H1 (cell line): Measurements from ENCODE around the gene ACSF2. TPM values are rescaled to one million over a fixed set of nuclear protein-coding genes. Genes with fewer than 3 reads are reported as not detected.

Source experiments
- CTCF ChIA-PET: fragments of 300-600 bp; sonication (Branson Sonifier 250); formaldehyde crosslinking; loops from one replicate; lab custom pipeline; 2021; ENCODE audit not compliant: partially characterized antibody; lab: Charles Lee
- POLR2A ChIA-PET: fragments of 300-600 bp; sonication (Branson Sonifier 250); formaldehyde crosslinking; loops from one replicate; lab custom pipeline; 2021; ENCODE audit warnings: inconsistent platforms; ENCODE audit not compliant: partially characterized antibody; lab: Charles Lee
- DNase-seq, 2 experiments: peaks; one replicate each; pipeline versions ENCODE4 v3.0.0 to v3.0.0-alpha.2; 2010 to 2022; ENCODE audit warnings: low spot score in 2 of 2, low read depth in 1 of 2, mixed read lengths in 1 of 2
- FAIRE-seq: peaks from 2 replicates; lab custom pipeline; 2011; peaks lifted over from hg19 to GRCh38; lab: Jason Lieb, UNC
- H2AFZ ChIP-seq: 2 replicates; pipeline ENCODE4 v1.8.1; 2012; ENCODE audit warnings: low read length, inconsistent platforms
- H2AK5ac ChIP-seq: 2 replicates; pipeline ENCODE4 v1.6.1; 2013; ENCODE audit warnings: low read depth, low read length
- H2BK120ac ChIP-seq: replicated peaks from 2 replicates; pipeline ENCODE3; 2013; ENCODE audit warnings: low read depth, low read length, inconsistent platforms
- H2BK12ac ChIP-seq: 2 replicates; pipeline ENCODE4 v1.6.1; 2013; ENCODE audit warnings: low read depth, low read length
- H2BK15ac ChIP-seq: 2 replicates; pipeline ENCODE4 v1.6.1; 2013; ENCODE audit warnings: low read length
- H2BK20ac ChIP-seq: 2 replicates; pipeline ENCODE4 v1.6.1; 2013; ENCODE audit warnings: low read length
- H2BK5ac ChIP-seq: 2 replicates; pipeline ENCODE4 v1.6.1; 2013; ENCODE audit warnings: low read depth, low read length
- H3K14ac ChIP-seq: 2 replicates; pipeline ENCODE4 v1.6.1; 2013; ENCODE audit warnings: inconsistent platforms; ENCODE audit not compliant: insufficient read length
- H3K18ac ChIP-seq: 2 replicates; pipeline ENCODE4 v1.6.1; 2013; ENCODE audit warnings: low read length; ENCODE audit errors: extremely low read depth
- H3K23ac ChIP-seq: 2 replicates; pipeline ENCODE4 v1.6.1; 2013; ENCODE audit warnings: inconsistent platforms; ENCODE audit not compliant: insufficient read length
- H3K23me2 ChIP-seq: 2 replicates; pipeline ENCODE4 v1.6.1; 2013; ENCODE audit warnings: low read depth, low read length
- H3K27ac ChIP-seq: 2 replicates; pipeline ENCODE4 v1.6.1; 2011; ENCODE audit warnings: low read depth, low read length, inconsistent platforms
- H3K27me3 ChIP-seq, 4 experiments: replicated peaks in 1 of 4; 1 replicate in 1 of 4; 2 replicates in 3 of 4; pipeline versions ENCODE4 v1.6.1 to v1.8.1; 2011 to 2013; ENCODE audit warnings: low read length in 3 of 4, mild to moderate bottlenecking in 3 of 4, inconsistent platforms in 2 of 4, mixed read lengths in 2 of 4, moderate library complexity in 1 of 4; ENCODE audit not compliant: control insufficient read depth in 3 of 4, insufficient read depth in 3 of 4; ENCODE audit errors: extremely low read depth in 1 of 4
- H3K36me3 ChIP-seq, 4 experiments: 2 replicates each; pipeline versions ENCODE4 v1.6.1 to v1.8.1; 2011 to 2013; ENCODE audit warnings: mild to moderate bottlenecking in 4 of 4, low read length in 3 of 4, moderate library complexity in 2 of 4, control low read depth in 1 of 4, inconsistent platforms in 1 of 4; ENCODE audit not compliant: insufficient read depth in 4 of 4, control insufficient read depth in 2 of 4
- H3K4ac ChIP-seq: replicated peaks from 2 replicates; pipeline ENCODE3; 2013; ENCODE audit warnings: low read length, low read depth, mixed read lengths, inconsistent platforms; ENCODE audit not compliant: insufficient read length
- H3K4me1 ChIP-seq, 4 experiments: replicated peaks in 1 of 4; 1 replicate in 1 of 4; 2 replicates in 3 of 4; pipeline versions ENCODE4 v1.6.1 to v1.8.1; 2011 to 2013; ENCODE audit warnings: low read length in 3 of 4, inconsistent platforms in 2 of 4, mixed read lengths in 1 of 4; ENCODE audit not compliant: insufficient read depth in 4 of 4, control insufficient read depth in 3 of 4
- H3K4me2 ChIP-seq, 2 experiments: 2 replicates each; pipeline versions ENCODE4 v1.6.1 to v1.8.1; 2011 to 2013; ENCODE audit warnings: low read depth in 2 of 2, low read length in 2 of 2, control low read depth in 1 of 2, inconsistent platforms in 1 of 2, mild to moderate bottlenecking in 1 of 2; ENCODE audit not compliant: insufficient read depth in 1 of 2
- H3K4me3 ChIP-seq, 4 experiments: fragments of 200-600, 300-600 bp in 1 of 4; sonication (generic), shearing (Covaris generic), sonication (Bioruptor Twin) in 1 of 4; 2 replicates each; pipeline versions ENCODE4 v1.5.1 to v1.8.1; 2011 to 2016; ENCODE audit warnings: low read length in 4 of 4, low read depth in 3 of 4, control low read depth in 2 of 4, inconsistent platforms in 2 of 4, mild to moderate bottlenecking in 2 of 4, mixed read lengths in 1 of 4, moderate library complexity in 1 of 4; ENCODE audit not compliant: insufficient read depth in 2 of 4; ENCODE audit errors: extremely low read depth in 1 of 4
- H3K56ac ChIP-seq: replicated peaks from 2 replicates; pipeline ENCODE3; 2013; ENCODE audit warnings: low read depth, mild to moderate bottlenecking, mixed read lengths, low read length, inconsistent platforms; ENCODE audit not compliant: insufficient read length
- H3K79me1 ChIP-seq: 2 replicates; pipeline ENCODE4 v1.6.1; 2013; ENCODE audit warnings: low read depth, low read length, control low read depth
- H3K79me2 ChIP-seq, 2 experiments: 2 replicates each; pipeline versions ENCODE4 v1.6.1 to v1.8.1; 2012 to 2013; ENCODE audit warnings: low read length in 2 of 2, mild to moderate bottlenecking in 2 of 2, inconsistent platforms in 1 of 2; ENCODE audit not compliant: insufficient read depth in 2 of 2, control insufficient read depth in 1 of 2
- H3K9ac ChIP-seq, 4 experiments: replicated peaks in 1 of 4; 1 replicate in 1 of 4; 2 replicates in 3 of 4; pipeline versions ENCODE4 v1.6.1 to v1.8.1; 2011 to 2013; ENCODE audit warnings: low read depth in 3 of 4, low read length in 3 of 4, control low read depth in 2 of 4, mild to moderate bottlenecking in 2 of 4, moderate library complexity in 2 of 4, inconsistent platforms in 1 of 4; ENCODE audit errors: extremely low read depth in 1 of 4
- H3K9me3 ChIP-seq, 2 experiments: 2 replicates each; pipeline versions ENCODE4 v1.6.1 to v1.8.1; 2012 to 2013; ENCODE audit warnings: mild to moderate bottlenecking in 2 of 2, moderate library complexity in 2 of 2, control low read depth in 1 of 2, inconsistent platforms in 1 of 2, low read depth in 1 of 2, low read length in 1 of 2, mixed read lengths in 1 of 2; ENCODE audit not compliant: insufficient read depth in 2 of 2
- H4K20me1 ChIP-seq, 2 experiments: replicated peaks in 1 of 2; 2 replicates each; pipeline versions ENCODE3 to v1.8.1; 2011 to 2013; ENCODE audit warnings: inconsistent platforms in 2 of 2, low read length in 2 of 2, mild to moderate bottlenecking in 1 of 2; ENCODE audit not compliant: insufficient read depth in 2 of 2, control insufficient read depth in 1 of 2
- H4K5ac ChIP-seq: 2 replicates; pipeline ENCODE4 v1.6.1; 2013; ENCODE audit warnings: low read length, low read depth, mixed read lengths, inconsistent platforms; ENCODE audit not compliant: insufficient read length
- H4K8ac ChIP-seq: 2 replicates; pipeline ENCODE4 v1.8.0; 2013; ENCODE audit warnings: mild to moderate bottlenecking, moderate library complexity, low read length, inconsistent platforms; ENCODE audit not compliant: insufficient read depth; ENCODE audit errors: extremely low read depth
- H4K91ac ChIP-seq: replicated peaks from 2 replicates; pipeline ENCODE3; 2013; ENCODE audit warnings: low read length, mixed read lengths, inconsistent platforms; ENCODE audit not compliant: insufficient read length
- CHD1 ChIP-seq: IDR thresholded peaks from 2 replicates; pipeline ENCODE4 v1.6.1; 2012; ENCODE audit warnings: low read depth, low read length, improper control_type of control experiment
- KDM4A ChIP-seq: IDR thresholded peaks from one replicate; pipeline ENCODE4 v1.7.1; 2012; ENCODE audit warnings: low read depth, mild to moderate bottlenecking, moderate library complexity, low read length, inconsistent platforms; ENCODE audit not compliant: severe bottlenecking
- SIN3A ChIP-seq, 2 experiments: IDR thresholded peaks in 1 of 2; conservative IDR thresholded peaks in 1 of 2; 2 replicates each; pipeline ENCODE4 v1.6.1; 2011 to 2012; ENCODE audit warnings: low read length in 2 of 2, improper control_type of control experiment in 1 of 2, low read depth in 1 of 2, mild to moderate bottlenecking in 1 of 2
- SP4 ChIP-seq: IDR thresholded peaks from 2 replicates; pipeline ENCODE4 v1.6.1; 2012; ENCODE audit warnings: low read length, inconsistent platforms
- TAF1 ChIP-seq: IDR thresholded peaks from 2 replicates; pipeline ENCODE4 v1.6.1; 2011; ENCODE audit warnings: mild to moderate bottlenecking, low read depth, low read length
- polyA plus RNA-seq, 7 experiments: library from polyadenylated mRNA; depleted of rRNA in 3 of 7; stranded (reverse) in 5 of 7; unstranded in 2 of 7; fragments of >200 nt in 5 of 7; fragments of 200-250 nt in 2 of 7; gene quantifications; 1 replicate in 5 of 7; 2 replicates in 1 of 7; 4 replicates in 1 of 7; pipeline versions ENCODE4 v1.2.1 to v1.2.3, GENCODE V29; 2011 to 2013; ENCODE audit warnings: missing spikeins in 2 of 7, mixed read lengths in 2 of 7
- total RNA-seq: library from RNA; stranded (reverse); fragmentation: NEBNext Ultra II Directional; extraction: Animal tissue kit (Norgen Biotek cat#: 25700); gene quantifications from 2 replicates; pipeline ENCODE4 v1.2.1, GENCODE V29; 2021

Gene ACSF2
- total and polyA plus RNA-seq, 2 of the 8 experiments (the other 6 are each of a cell fraction or from before 2014, with no cell fraction given), result 14.5 to 16.3 TPM

DNA sequence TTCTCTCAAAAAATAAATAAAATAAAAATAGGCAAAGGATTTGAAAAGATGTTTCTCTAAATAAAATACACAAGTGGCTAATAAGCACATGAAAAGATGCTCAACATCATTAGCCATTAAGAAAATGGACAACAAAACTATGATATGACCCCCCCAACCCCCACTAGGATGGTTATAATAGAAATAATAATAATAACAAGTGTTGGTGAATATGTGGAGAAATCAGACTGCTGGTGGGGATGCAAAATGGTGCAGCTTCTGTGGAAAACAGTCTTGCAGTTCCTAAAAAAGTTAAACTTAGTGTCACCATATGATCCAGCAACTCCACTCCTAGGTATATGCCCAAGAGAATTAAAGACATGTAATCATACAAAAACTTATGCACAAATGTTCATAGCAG is 73.3 kb downstream of the ACSF2 start:
- no peak overlapping the region for H2BK5ac ChIP-seq
- no peak overlapping the region for H3K23ac ChIP-seq
- CTCF ChIA-PET, result interaction anchor here (0.7 kb wide), 1 partner anchor 15 kb away, joined by 3 read pairs; no protein-coding TSS in a partner anchor
- TF ChIP-seq CHD1 (no peak), SIN3A (conservative IDR thresholded peaks at IDR 0.05 in 1 of 2, IDR thresholded peaks at IDR 0.05 in 1 of 2; ENCODE audit: low read depth in 1 of 2, low read length in 2 of 2) (no peak), KDM4A (no peak), SP4 (no peak), TAF1 (no peak)

More for the DNA sequence above, 73.3 kb downstream of the ACSF2 start:
- no peak overlapping the region for H2BK120ac ChIP-seq
- no peaks in the 10 kb centered on the region for H3K36me3 ChIP-seq
- H4K20me1 ChIP-seq, result no peaks in the 10 kb centered on the region
- H3K23me2 ChIP-seq, result no peaks in the 10 kb centered on the region
- FAIRE-seq (no peak), DNase-seq (no peak)
- no peak overlapping the region for H3K4me2 ChIP-seq
- H3K56ac ChIP-seq, result no peak overlapping the region
- no peaks in the 10 kb centered on the region for H3K9me3 ChIP-seq
- H2BK20ac ChIP-seq, result no peak overlapping the region
- H3K9ac ChIP-seq, result no peak overlapping the region
- H2BK15ac ChIP-seq, result no peak overlapping the region
- H2AFZ ChIP-seq, result no peak overlapping the region
- H3K18ac ChIP-seq, result no peak overlapping the region
- H2BK12ac ChIP-seq, result no peak overlapping the region
- H3K4me1 ChIP-seq, result peaks cover 4 to 8% (median 5%) of the 10 kb centered on the region in 4 experiments; a peak in 6 of 7 replicates
- H3K4ac ChIP-seq, result no peak overlapping the region
- no peaks in the 10 kb centered on the region for H3K79me1 ChIP-seq
- no peak overlapping the region for H4K91ac ChIP-seq
- H3K4me3 ChIP-seq, result no peak overlapping the region
- H4K5ac ChIP-seq, result no peak overlapping the region
- H3K14ac ChIP-seq, result no peak overlapping the region
- H2AK5ac ChIP-seq, result no peak overlapping the region
- H3K27me3 ChIP-seq, result no peaks in the 10 kb centered on the region
- H3K27ac ChIP-seq, result no peak overlapping the region
- no peak overlapping the region for H4K8ac ChIP-seq
- H3K79me2 ChIP-seq, result no peaks in the 10 kb centered on the region
- POLR2A ChIA-PET, result interaction anchor here (0.6 kb wide), 1 partner anchor 134 kb away, joined by 3 read pairs; no protein-coding TSS in a partner anchor
